ENCODE measurements around the gene DDIAS. TPM values are rescaled to one million over a fixed set of nuclear protein-coding genes. Genes with fewer than 3 reads are reported as not detected.

DDIAS gene
- total RNA-seq, 3 donors from 2014 or later: 0.66 to 2.5 (median 1.3) TPM

DNA sequence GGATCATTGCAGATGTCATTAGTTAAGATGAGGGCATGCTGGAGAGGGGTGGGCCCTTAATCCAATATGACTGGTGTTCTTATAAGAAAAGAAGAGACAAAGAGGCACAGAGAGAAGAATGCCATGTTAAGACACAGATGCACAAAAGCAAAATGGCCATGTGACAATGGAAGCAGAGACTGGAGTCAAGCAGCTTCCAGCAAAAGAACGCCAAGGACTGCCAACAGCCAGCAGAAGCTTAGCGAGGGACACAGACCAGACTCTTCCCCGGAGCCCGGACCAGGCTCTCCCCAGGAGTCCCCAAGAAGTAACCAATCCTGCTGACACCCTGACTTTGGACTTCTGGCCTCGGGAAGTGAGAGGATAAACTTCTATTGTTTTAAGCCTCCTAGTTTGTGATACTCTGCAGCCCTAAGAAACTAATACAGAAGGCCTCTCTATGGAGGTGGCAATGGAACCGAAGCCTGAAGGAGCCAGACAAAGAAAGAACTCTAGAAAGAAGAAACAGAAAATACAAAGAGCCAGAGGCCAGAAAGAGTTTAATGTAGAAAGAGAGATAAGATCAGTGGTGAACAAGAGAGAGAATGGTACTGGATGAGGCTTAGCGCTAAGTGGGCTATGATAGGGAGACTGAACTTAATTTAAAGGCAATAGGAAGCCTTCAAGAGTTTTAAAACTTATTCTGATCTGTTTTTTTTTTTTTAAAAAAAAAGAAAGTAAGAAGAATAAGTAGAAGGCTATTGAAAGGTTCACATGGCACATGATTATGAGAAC, 29.0 kb upstream of the DDIAS start:
- H3K9me3 ChIP-seq: no peaks in the 10 kb centered on the region
- intact Hi-C loops (cut with DNase I; ENCODE audit: low total_unique reads): no loop called here
- H3K27me3 ChIP-seq: no peaks in the 10 kb centered on the region
- H3K27ac ChIP-seq: no peak overlapping the region
- DNase-seq (ENCODE audit: low spot score in 2 of 2): no peak
- no peak overlapping the region for H3K4me3 ChIP-seq
- no peaks in the 10 kb centered on the region for H3K4me1 ChIP-seq
- TF ChIP-seq POLR2A (IDR thresholded peaks at IDR 0.05) (no peak), POLR2AphosphoS5 (IDR thresholded peaks at IDR 0.05) (no peak)
- TF ChIP-seq, protein P1, sequence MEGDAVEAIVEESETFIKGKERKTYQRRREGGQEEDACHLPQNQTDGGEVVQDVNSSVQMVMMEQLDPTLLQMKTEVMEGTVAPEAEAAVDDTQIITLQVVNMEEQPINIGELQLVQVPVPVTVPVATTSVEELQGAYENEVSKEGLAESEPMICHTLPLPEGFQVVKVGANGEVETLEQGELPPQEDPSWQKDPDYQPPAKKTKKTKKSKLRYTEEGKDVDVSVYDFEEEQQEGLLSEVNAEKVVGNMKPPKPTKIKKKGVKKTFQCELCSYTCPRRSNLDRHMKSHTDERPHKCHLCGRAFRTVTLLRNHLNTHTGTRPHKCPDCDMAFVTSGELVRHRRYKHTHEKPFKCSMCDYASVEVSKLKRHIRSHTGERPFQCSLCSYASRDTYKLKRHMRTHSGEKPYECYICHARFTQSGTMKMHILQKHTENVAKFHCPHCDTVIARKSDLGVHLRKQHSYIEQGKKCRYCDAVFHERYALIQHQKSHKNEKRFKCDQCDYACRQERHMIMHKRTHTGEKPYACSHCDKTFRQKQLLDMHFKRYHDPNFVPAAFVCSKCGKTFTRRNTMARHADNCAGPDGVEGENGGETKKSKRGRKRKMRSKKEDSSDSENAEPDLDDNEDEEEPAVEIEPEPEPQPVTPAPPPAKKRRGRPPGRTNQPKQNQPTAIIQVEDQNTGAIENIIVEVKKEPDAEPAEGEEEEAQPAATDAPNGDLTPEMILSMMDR (IDR thresholded peaks at IDR 0.05): no peak
- H3K36me3 ChIP-seq: no peaks in the 10 kb centered on the region

DNA sequence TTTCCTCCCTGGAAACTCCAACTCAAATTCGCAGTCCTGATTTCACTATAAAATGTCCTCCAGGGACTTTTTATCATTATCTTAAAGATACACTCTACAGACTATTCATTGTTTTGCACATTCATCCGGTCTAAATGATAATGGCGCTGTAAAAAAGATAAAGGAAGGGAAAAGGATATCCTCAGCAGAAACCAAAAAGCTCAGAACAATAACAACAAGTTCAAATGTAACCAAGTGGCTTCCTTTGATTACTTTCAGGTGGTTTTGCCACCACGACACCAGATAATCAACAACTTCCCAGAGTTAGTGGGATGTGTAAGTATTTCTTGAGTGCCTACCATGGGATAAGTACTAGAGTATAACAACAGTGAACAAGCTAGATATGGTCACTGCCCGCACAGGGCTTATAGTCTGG, 27.6 kb upstream of the DDIAS start:
- H3K27me3 ChIP-seq: no peaks in the 10 kb centered on the region
- no peak overlapping the region for H3K27ac ChIP-seq
- H3K36me3 ChIP-seq: no peaks in the 10 kb centered on the region
- H3K4me1 ChIP-seq: no peaks in the 10 kb centered on the region
- no peak overlapping the region for H3K4me3 ChIP-seq
- TF ChIP-seq, protein P1 (IDR thresholded peaks at IDR 0.05): no peak
- TF ChIP-seq POLR2AphosphoS5 (IDR thresholded peaks at IDR 0.05): no peak
- no peak for TF ChIP-seq POLR2A (IDR thresholded peaks at IDR 0.05)
- intact Hi-C loops (cut with DNase I; ENCODE audit: low total_unique reads): no loop called here
- no peaks in the 10 kb centered on the region for H3K9me3 ChIP-seq
- DNase-seq (ENCODE audit: low spot score in 2 of 2): no peak

DNA sequence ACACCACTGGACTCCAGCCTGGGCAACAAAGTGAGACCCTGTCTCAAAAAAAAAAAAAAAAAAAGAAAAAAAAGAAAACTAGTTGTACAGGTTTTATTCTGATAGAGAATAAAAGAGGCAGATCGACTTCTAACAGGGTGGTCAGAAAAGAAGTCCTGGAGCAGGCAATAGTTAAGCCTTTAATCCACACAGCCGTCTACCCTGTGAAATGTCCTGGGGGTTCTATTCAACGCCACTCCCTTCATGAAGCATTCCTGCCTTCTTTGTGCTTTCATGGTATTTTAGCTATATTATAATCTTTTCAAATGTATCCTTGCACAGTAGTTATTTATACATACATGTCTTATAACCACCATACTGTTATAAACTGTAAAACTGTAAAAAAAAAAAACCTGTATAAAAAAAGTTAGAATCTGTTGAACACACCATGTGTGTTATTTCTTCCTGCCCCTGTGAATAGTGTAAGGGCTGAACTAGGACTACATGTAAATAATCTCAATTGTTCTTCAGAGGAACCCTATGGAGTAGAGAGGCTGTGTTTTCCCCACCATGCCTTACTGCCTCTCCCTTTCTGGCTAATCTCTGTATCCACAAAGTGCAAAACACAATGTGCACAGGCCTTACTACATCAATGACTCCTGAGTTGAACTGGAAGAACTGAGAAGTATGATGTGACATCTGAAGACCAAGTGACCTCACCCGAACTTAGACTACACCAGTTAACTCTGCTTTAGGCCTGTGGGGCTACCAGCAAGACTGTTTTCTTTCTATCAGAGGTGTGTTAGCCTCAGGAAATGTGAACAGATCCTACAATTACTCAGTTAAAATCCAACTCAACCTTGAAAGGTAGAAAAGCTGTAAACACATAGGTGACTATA, 26.7 kb upstream of the DDIAS start:
- TF ChIP-seq POLR2AphosphoS5 (IDR thresholded peaks at IDR 0.05): no peak
- TF ChIP-seq, protein P1 (IDR thresholded peaks at IDR 0.05): no peak
- no peak for TF ChIP-seq POLR2A (IDR thresholded peaks at IDR 0.05)
- no peaks in the 10 kb centered on the region for H3K36me3 ChIP-seq

DNA sequence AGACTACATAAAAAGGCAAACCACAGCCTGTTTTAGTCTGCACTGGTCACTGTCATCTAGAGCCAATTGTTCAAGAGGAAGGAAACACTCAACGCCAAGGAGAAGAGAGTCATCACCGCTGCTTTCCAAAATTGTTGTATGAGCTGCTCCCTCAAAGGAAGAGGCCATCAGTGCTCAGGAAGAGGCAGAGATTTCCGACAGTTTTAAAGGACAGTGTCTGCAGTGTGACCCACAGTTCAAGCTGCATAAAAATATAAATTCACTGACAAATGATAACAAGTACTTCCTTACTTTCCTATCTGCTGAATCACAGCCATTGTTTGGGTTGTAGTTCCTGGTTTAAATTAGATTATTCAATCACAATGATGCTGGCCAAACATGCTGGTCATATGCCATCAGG, 17.7 kb upstream of the DDIAS start:
- intact Hi-C loops (cut with DNase I; ENCODE audit: low total_unique reads): no loop called here
- DNase-seq (ENCODE audit: low spot score in 2 of 2): no peak
- Histone ChIP-seq H3K9me3 (no peaks in the 10 kb centered on the region), H3K27me3 (no peaks in the 10 kb centered on the region), H3K4me3 (no peak overlapping the region), H3K4me1 (no peaks in the 10 kb centered on the region), H3K36me3 (no peaks in the 10 kb centered on the region), H3K27ac (no peak overlapping the region)
- no peak for TF ChIP-seq POLR2A (IDR thresholded peaks at IDR 0.05)
- TF ChIP-seq, protein P1 (IDR thresholded peaks at IDR 0.05): no peak
- TF ChIP-seq POLR2AphosphoS5 (IDR thresholded peaks at IDR 0.05): no peak

More for the DNA sequence above, 26.7 kb upstream of the DDIAS start:
- Histone ChIP-seq H3K27ac (no peak overlapping the region), H3K4me3 (no peak overlapping the region), H3K9me3 (no peaks in the 10 kb centered on the region), H3K27me3 (no peaks in the 10 kb centered on the region), H3K4me1 (no peaks in the 10 kb centered on the region)
- DNase-seq (ENCODE audit: low spot score in 2 of 2): no peak
- intact Hi-C loops (cut with DNase I; ENCODE audit: low total_unique reads): no loop called here

All from breast epithelium (tissue), 4 donors.